ENCODE data around the gene CLDN2. TPM values are rescaled to one million over a fixed set of nuclear protein-coding genes. Genes with fewer than 3 reads are reported as not detected.
"Not testable (repeated sequence)": the region's sequence is repeated elsewhere in the genome, so short reads cannot be mapped to it uniquely, and the experiment has no call there.

The CLDN2 gene
- polyA plus RNA-seq, 3 donors: 56.8 to 77.4 (median 58.8) TPM

DNA sequence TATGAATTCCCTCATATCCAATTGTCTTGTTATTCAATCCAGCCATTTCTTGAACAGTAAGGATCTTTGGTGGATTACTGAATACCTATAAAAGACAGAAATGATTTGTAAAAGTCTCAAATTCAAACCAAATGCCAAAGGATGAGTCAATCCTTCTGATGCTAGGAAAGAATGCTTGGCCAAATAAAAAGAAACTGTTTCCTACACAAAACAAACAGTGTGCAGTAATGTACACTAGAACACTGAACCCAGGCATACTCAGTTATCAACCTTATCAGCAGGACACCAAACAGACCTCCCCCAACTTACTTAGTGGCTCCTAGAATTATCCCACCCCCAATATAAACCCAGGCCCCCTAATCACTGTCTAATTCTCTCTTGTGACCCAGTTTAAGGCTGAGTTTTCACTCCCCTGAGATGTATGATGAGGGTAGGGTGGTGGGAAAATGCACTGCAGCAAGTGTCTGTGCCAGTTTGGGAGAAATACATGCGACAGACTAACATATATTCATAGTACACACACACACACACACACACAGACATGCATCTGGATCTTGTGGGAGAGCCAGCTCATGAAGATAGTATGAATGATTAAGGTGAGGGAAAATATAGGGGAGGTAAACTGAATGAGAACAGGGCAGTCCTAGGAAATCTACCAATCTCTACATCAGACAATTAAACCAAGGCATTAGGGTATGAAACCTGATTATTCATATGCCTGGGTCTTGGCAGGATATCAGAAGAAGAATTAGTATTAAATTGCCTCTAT is 35.0 kb downstream of the CLDN2 start:
- DNase-seq (ENCODE audit: low read depth in 3 of 3, low spot score in 2 of 3): no peak

DNA sequence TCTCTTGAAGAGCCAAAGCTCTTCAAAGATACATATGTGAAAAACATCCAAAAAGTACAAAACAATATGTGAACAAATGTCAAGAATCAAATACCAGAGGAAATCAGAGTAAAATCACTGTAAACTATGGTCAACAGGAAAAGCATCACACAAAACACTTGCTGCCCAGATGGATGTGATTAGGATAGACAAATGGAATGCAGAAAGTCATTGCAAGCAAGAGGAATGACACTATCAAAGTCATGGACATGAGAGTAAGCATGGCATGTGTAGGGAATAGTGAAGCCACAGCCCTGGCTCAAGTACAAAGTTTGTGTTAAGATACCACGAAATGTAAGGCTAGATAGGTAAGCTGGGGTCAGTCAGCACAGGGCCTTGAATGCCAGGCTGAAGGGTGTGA is 37.7 kb downstream of the CLDN2 start:
- no peak for DNase-seq (ENCODE audit: low read depth in 3 of 3, low spot score in 2 of 3)

DNA sequence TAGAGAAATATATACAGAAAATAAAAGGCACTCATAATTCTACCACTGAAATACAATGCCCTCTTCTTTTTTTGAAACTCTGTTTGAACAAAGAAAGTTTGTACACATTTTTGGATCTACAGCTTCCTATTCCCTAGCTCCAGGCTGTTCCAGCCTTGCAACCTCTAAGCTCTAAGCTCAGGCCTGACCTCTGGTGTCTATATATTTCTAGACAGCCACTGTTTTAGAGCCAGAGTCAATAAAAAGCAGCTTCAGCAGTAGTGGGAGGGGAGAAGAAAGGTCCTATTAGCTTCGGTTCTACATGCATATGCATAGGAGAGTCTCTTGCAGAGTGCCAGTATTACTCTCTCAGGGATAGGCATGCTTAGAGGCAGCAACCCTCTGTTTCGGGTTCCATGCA is 39.7 kb downstream of the CLDN2 start:
- peak in 1 of 3 donors; percentile 6 for DNase-seq (ENCODE audit: low read depth in 3 of 3, low spot score in 2 of 3)

DNA sequence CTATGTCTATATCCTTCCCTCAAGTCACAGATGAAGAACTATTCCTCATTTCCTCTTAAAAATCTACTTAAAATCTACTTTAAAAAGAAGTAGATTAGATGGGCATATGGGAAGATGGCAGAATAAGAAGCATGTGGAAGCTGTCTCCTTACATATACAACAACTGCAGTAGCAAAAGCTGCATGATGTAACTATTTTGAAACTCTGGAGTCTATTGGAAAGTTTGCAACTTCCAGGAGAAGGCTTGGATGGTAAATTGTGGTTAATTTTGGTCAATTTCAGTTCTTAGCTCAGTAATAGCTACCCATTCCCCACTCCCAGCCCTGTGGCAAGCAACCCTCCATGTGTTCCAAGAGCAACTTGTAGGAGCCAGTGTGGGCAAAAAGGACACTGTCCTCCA is 42.9 kb downstream of the CLDN2 start:
- no peak for DNase-seq (ENCODE audit: low read depth in 3 of 3, low spot score in 2 of 3)

DNA sequence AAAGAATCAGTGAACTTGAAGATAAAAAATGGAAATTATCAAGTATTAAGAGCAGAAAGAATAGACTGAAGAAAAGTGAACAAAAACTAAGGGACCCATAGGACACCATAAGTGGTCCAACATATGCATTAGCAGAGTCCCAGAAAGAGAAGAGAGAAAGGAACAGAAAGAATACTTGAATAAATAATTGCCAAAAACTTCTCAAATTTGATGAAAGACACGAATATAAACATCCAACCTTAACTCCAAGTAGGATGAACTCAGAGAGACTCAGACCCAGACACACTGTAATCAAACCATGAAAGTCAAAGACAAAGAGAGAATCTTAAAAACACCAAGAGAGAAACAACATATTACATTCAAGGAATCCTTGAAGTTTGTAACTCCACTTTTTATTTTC is 44.1 kb downstream of the CLDN2 start:
- DNase-seq (ENCODE audit: low read depth in 3 of 3, low spot score in 2 of 3): no peak

DNA sequence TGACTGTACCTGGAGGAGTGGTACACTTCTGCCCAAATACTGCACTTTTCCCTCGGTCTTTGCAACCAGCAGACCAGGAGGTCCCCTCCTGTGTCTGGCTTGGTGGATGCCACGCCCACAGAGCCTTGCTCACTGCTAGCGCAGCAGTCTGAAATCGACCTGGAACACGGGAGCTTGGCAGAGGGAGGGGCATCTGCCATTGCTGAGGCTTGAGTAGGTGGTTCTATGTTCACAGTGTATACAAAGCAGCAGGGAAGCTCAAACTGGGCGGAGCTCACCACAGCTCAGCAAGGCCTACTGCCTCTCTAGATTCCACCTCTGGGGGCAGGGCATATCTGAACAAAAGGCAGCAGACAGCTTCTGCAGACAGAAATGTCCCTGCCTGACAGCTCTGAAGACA is 46.3 kb downstream of the CLDN2 start:
- not testable (repeated sequence) for DNase-seq (ENCODE audit: low read depth in 3 of 3, low spot score in 2 of 3)

DNA sequence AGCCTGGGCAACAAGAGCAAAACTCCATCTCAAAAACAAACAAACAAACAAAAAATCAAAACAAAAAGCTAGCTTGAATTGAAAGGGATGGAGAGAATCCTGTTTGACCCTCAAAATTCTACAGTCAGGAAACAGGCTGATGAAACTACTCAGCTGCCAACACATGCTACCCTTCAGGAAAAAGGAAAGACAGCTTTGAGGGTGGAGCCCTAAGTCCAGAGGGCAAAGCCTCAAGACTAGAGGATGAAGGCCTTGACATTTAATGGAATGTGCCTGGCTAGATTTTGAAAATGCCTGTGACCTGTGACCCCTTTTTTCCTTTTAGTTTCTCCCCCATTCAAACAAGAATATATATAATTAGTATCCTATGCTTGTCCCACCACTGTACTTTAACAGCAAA is 52.7 kb downstream of the CLDN2 start:
- no peak for DNase-seq (ENCODE audit: low read depth in 3 of 3, low spot score in 2 of 3)

DNA sequence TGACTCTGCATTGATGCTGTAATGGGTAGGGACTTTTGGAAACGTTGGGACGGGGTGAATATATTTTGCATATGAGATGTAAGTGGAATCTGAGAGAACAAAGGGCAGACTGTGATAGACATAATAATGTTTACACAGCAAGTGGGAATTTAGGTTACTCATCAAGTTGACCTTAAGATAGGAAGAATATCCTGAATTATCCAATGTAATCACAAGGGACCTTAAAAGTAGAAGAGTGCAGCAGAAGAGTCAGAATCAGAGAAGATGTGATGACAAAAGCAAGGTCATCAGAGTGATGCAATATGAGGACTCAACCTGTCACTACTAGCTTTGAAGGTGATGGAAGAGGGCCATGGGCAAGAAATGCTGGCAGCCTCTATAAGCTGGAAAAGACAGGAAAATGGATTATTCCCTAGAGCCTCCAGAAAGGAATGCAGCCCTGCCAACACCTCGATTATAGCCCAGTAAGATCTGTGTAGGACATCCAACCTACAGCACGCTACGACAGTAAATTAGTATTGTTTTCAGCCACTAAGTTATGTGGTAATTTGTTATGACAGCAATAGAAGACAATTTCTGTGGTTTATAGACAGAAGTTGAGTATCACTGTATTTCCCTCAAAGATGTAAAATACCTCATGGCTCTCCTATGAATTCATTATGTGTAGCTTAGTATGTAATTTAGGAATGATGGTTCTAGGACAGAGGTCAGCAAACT is 53.4 kb downstream of the CLDN2 start:
- DNase-seq (ENCODE audit: low read depth in 3 of 3, low spot score in 2 of 3): no peak

DNA sequence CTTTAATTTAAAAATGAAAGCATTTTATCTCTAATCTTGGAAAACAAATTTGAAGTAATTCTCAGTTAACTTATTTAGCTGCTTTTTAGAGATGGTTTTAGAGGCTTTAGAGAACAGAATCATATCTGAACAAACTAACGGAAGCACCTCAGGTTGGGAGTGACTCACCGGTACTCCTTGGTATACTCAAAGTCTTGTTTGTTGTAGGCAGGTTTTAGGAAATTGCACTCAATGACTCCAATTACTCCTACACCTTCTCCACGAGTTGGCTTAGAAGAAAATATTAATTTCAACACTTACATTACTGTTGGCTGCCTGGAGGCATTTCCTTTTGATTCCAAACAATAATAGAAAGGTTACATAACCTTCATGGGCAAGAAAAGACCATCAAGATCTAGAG is 56.2 kb downstream of the CLDN2 start:
- no peak for DNase-seq (ENCODE audit: low read depth in 3 of 3, low spot score in 2 of 3)

Other genes starting within 250 kb of the CLDN2 start
- 10 to 100 TPM in 2 of 3 donors, 1 to 10 TPM in 1; 9.5 to 13.9 (median 10.3) TPM for gene RNF128, start 193.7 kb upstream of the CLDN2 start, polyA plus RNA-seq (ENCODE audit: insufficient read length in 3 of 3)
- 1 to 10 TPM; 5.2 to 6.3 (median 5.3) TPM for gene TBC1D8B, start 117.7 kb upstream of the CLDN2 start, polyA plus RNA-seq (ENCODE audit: insufficient read length in 3 of 3)
- gene RIPPLY1, start 17.1 kb upstream of the CLDN2 start, polyA plus RNA-seq (ENCODE audit: insufficient read length in 3 of 3): 1 to 10 TPM; 2.6 to 3.5 (median 3.0) TPM
- 10 to 100 TPM; 21.1 to 23.8 (median 21.2) TPM for gene MORC4, start 79.8 kb downstream of the CLDN2 start, polyA plus RNA-seq (ENCODE audit: insufficient read length in 3 of 3)
- 10 to 100 TPM; 21.1 to 23.4 (median 21.2) TPM for gene RBM41, start 198.4 kb downstream of the CLDN2 start, polyA plus RNA-seq (ENCODE audit: insufficient read length in 3 of 3)